HG02852 (cell line): ENCODE data around the gene SMOC1.
"Not testable (repeated sequence)": the region's sequence is repeated elsewhere in the genome, so short reads cannot be mapped to it uniquely, and the experiment has no call there.

Experiments
- ATAC-seq: cut with Tn5 transposase; IDR thresholded peaks from one replicate; pipeline ENCODE4 v1.9.1; 2021; ENCODE audit warnings: mild to moderate bottlenecking, moderate library complexity; ENCODE audit not compliant: unreplicated experiment

Gene SMOC1

DNA sequence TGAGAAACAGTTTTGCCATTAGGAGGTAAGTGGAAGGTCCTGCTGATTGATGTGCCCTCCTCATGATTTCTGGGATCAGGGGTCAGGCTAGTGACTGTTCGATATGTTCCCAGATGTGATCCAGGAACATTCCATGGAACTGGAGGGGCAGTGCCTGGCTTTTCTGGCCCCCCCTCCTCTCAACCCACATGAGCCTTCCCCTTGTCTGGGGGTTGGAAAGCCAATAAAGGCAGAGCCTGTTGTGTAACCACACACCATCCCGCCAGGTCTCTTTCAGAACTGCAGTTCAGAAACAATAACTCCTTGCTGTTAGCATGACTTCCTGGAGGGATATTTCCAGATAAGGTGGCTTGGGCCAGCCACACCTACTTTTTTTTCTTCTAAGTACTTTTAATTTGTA, 17.8 kb downstream of the SMOC1 start:
- no peak for ATAC-seq

DNA sequence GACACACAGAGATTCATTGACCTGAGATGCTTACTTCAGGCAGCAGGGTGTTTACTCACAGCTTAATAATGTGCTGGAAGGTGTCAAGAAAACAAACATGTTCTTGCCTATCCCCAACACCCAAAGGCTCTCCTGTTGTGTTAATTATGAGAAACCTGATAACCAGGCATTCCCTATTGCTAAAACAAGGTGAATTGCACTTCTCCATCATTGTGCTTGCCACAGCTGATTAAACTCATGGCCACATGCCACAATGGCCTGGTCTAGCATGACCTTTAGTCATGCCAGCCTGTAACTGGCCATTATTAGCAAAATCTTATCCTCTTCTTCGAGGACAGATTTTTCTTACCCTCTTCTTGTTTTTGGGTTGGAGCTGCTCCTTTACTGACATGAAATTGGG, 21.4 kb downstream of the SMOC1 start:
- no peak for ATAC-seq

DNA sequence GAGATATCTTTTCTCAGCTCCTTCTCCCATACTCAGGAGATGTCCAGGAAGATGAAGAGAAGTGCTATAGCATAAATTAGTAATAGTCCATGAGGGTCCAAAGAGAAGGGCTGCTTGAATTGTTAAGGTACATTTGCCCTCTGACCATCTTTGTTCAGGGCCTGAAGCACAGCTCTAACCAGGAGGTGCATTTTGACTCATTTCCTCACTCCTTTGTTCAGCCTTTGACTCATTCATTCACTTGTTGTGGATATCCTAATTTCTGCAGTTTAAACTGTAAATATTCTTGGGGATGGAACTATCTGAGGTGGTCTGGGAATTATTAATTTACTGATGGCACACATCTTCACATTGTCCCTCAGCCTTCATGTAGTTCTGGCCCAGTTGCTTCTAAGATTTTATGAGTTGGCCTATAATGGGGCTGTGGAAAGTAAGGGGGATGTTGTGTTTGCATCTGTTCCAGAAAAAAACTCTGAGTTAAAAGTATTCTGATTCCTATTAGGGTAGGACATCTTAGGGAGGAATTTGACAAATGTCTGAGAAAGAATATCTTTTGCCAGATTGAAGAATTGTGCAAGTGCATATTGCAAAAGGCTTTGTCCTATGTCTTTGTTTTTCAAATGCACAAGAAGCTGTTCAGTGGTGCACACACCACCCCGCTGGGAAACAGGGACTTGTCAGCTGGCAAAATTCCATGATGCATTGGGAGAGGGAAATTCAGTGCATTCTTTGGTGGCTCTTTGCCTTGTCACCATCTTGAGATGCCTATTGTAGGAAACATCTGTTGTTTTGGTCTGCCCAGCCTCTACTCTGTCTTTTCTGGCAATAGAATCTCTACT, 22.1 kb downstream of the SMOC1 start:
- ATAC-seq: no peak

DNA sequence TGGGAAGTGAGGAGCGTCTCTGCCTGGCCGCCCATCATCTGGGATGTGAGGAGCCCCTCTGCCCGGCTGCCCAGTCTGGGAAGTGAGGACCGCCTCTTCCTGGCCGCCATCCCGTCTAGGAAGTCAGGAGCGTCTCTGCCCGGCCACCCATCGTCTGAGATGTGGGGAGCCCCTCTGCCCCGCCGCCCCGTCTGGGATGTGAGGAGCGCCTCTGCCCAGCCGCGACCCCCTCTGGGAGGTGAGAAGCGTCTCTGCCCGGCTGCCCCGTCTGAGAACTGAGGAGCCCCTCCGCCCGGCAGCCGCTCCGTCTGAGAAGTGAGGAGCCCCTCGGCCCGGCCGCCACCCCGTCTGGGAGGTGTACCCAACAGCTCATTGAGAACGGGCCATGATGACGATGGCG, 23.8 kb downstream of the SMOC1 start:
- ATAC-seq: not testable (repeated sequence)

DNA sequence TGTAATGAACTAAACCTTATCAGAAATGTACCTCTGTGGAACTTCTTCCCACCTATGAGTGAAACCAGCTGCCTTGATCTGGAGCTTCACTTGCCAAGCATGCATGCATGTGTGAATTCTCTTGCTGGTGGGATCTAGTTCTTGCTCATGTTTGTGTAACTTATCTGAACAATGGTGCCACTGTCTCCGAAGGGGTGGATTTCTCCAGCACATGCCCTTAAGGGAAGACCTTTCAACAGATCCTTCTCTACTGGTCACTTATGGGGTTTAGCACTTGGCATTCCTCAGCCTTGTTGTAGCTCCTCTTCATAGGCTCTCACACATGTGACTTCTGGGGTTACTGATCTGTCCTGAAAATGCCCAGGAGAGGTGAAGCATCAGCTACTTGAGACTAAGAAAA, 25.0 kb downstream of the SMOC1 start:
- ATAC-seq: no peak

DNA sequence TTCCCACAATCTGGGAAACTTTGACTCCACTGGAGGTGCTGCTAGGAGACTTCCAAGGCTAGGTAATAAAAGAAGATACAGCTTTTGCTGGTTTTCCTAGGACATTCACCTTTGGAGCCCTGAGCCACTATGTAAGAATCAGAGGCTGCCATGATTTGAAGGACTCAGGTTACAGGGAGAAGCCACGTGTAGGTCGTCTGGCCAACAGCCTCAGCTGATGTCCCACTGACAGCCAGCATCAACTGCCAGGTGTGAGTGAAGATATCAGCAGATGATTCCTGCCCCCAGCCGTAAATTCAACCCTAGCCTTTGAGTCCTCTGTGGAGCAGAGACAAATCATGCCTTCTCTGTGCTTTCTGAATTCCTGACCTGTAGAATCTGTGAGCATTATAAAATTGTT, 27.0 kb downstream of the SMOC1 start:
- no peak for ATAC-seq

DNA sequence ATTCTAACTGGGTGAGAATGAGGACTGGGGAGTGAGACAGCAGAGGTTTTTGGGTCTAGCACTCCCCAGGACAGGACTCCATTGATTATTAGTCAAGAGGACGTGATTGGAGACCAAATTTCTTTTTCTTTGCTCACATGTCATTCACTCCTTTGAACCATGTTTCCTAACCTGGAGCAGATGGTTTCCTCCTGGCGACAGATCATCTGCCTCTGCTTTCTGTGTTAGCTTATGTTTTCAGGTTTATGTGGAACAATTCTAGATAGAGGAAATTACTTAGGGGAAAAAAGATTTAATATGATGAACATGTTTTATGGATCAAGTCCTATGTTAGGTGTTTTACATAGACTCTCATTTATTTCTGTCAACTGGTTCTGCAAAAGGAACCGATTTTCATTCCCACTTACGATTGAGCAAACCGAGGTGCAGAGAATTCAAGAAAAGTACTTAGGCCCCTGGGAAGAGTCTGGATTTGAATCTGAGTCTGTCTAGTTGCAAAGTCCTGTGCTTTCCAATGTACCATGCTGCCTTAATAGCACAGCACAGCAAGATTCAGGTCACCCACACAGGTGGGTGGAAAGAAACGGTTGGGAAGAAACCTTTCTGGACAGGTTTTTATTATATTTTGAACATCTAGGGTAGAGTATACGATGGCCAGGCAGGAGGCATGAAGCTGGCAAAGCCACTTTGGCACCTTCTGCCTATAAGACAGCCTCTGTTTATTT, 30.8 kb downstream of the SMOC1 start:
- no peak for ATAC-seq

DNA sequence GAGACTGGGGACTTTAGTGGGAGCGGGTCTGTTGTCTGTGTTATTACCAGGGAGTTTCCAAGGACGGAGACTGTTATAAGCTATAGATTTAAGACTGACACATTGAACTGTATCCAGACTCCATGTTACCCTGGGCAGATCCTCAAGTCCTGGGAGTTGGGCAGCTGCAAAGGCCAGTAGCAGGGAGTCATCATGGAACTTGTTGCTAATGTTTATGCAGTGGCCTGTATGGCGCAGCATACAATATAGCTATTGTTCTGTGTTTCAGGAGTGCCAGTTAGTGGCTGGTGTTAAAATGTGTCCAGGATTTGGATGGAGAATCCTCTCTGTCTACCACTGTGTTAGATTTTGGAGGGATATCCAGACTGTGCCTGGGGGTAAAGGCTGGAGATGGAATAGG, 31.7 kb downstream of the SMOC1 start:
- ATAC-seq: no peak

DNA sequence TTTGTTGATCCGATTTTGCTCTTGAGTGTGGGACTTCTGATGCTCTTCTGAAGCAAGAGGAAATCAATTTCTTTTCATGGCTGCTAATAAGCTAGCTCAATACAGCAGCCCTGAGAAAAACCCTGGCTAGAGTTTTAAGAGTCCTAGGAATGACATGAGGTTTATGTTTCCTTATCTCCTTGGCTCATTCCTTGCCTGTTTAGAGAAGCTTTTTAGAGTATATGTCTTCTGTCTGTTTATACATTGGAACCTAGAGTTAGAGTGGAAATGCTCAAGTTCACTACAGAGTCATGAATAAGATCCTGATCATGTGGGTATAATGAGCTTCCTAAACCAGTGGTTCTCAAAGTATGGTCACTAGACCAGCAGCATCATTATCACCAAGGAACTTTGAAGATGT, 34.5 kb downstream of the SMOC1 start:
- no peak for ATAC-seq

DNA sequence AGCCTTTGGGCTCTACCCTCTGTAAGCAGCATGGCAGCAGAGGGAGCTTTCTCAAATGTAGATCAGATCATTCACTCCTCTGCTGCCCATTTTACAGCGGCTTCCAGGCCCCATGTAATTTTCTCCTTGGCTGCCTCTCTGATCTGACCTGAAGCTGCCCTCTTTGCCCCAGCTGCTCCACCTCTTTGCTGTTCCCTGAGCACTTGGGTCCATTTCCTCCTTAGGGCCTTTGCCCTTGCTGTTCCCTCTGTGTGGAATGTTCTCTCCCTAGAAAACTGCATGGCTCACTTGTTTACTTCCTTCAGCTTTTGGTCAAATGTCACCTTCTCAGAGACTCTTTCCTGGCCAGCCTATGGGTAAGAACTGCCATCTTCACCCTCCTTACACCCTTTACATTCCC, 37.2 kb downstream of the SMOC1 start:
- ATAC-seq: no peak

DNA sequence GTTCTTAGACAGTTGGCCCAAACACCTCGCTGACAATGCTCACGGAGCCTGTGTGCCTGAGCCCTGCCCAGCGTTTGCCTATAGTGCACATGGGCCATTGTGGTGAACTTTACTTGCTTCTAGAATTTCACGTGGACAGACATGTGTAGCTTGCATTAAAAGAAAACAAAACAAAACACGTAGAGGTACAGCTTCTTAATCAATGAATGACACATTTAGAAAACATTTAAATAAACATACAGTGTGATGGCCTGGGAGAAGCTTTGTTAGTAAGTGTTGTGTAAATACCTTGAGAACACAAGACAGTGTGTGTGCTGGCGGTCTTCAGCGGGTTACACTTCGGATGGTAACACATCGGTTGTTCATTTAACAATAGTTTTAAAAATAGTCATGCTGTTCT, 38.1 kb downstream of the SMOC1 start:
- no peak for ATAC-seq

DNA sequence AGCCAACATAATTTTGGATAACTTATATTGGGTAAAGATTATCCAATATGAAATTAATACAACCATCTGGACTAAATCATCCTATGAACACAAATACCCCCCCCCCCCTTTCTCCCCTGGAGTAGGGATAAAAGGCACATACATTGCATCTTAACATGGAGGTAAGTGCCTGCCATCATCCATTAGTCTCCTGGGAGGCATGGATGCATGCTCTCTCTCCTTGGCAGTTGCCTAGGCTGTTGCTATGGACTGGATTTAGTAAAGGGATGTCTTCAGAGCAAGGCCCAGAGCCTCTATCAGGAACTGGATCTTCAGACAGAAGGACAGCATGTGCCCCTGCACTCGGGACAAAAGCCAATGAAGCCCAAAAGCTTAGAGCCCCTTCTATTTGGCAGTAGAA, 40.6 kb downstream of the SMOC1 start:
- ATAC-seq: no peak

DNA sequence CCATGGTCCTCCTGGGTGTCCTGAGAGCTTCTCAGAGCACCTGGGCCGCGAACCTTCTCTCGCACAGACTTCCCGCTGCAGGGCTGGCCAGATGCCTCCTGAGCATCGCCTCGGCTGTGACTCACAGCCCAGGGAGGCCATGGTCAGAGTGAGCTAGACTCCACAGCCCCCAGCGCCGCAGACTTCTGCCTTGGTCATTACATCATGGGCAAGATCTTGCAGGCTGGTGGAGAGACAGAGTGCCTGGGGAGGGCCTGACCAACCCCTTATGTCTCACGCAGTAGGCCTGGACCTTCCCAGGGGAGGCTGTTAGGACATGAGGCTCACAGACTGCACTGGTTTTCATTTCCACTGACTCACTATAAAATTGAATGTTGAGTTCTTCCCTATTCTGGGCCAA, 41.8 kb downstream of the SMOC1 start:
- ATAC-seq: no peak

DNA sequence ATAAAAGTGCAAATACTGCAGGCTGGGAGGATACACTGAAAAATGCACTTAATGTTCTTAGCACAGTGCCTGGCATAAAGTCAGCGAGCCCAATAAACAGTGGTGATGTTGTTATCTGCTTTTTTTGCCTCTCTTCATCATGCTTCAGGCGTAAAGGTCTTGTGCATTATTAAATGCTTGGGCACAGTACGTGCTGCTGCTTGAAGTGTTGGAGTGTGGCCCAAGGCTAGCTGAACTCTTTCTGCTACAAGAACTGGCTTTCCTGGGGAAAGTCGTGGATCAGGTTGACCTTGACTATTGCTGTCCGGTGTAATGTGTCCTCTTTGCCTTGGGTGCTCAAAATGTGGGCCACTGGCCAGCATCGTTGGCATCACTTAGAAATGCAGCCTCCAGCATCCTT, 43.0 kb downstream of the SMOC1 start:
- no peak for ATAC-seq

DNA sequence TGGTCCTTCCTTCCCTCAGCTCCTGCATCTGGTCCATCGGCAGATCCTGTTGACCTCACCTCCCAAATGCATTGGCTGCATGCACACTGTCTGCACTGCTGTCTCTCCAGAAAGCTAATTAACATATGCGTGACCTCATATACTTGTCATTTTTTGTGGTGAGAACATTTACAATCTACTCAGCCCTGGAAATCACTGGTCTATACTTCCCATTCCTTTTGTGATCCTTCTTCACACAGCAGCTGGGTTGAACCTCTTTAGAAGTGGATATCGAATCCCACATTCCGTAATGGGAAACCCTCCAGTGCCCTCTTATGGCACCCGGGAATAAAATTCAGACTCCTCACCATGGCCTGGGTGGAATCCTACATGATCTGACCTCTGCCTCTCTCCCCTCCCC, 45.0 kb downstream of the SMOC1 start:
- no peak for ATAC-seq

DNA sequence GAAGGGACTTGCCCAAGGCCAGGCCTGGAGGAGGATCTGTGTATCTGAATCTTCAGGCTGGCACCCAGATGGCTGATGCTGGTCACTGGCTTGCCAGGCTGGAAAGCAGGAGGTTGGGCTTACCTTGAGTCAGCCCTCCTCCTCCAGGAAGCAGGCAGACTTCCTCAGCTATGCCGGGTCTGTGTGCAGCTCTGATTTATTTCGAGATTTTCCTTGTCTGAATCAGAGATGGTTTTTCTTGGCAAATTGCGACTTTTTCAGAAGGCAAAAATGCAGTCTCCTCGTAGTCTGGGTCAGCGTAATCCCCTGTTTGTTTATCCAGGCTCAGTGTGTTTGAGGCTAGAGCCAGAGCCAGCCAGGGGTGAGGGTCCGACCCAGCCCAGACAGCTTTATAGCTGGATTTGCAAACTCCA, 48.9 kb downstream of the SMOC1 start:
- no peak for ATAC-seq

DNA sequence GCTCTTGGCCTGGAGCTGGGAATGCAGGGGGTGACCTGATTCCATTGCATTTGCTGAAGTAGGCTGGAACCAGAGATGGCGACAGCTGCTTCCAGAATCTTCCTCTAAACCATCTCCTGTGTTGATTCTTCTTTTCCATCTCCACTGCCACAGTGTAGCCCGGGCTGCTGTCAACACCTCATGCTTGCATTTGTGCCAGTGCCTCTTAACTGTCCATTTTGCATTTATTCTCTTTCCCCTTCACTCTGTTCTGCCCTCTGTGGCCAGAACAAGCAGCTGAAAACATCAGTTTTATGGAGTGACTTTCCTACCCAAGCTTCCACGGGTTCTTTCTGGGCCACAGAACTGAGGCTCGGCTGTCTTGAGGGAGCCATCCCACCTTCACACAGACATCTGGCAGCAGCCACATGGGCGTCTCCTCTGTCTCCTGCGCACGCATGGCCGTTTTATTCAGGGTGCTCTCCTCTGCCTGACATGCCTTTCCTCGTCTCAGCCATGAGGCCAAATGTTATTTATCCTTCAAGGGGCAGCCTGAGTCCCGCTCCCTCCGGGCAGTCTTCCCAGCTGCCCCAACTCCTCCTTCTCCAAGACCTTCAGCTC, 51.7 kb downstream of the SMOC1 start:
- no peak for ATAC-seq

DNA sequence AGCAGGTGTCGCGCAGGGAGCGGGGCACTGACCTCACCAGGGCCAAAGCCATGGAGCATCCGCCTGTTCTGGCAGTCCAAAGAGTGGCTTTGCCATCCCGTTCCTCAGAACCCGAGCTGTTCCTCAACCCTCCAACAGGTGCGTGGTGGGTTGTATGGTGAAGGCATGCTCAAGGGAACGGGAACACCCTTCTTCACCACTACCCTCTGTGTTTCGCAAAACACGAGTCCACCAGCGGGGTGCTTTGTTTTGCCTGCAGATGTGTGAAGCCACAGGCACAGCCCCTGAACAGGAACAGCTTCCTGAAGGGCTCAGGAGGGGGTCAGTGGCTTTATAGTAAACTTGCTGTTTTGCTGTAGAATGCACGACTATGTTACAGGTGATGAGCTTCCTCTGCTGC, 52.7 kb downstream of the SMOC1 start:
- no peak for ATAC-seq

DNA sequence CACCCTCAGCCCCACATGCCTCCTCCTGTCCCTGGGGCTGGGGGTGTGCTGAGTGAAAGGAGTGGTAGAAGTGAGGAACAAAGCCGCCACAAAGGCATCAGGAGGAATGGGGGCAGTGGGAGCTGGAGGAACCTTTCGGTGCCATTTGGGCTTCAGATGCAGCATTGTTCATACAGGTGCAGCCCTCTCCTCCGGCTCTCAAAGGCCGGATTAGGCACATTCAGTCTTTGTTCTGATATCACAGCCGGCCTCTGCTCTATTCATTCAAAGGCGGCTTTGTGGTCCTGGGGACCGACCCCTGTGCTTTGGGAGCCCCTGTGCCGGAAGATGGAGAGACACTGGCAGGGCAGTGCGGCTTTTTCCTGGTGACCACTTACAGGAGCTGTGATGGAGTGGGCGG, 53.2 kb downstream of the SMOC1 start:
- ATAC-seq: no peak

DNA sequence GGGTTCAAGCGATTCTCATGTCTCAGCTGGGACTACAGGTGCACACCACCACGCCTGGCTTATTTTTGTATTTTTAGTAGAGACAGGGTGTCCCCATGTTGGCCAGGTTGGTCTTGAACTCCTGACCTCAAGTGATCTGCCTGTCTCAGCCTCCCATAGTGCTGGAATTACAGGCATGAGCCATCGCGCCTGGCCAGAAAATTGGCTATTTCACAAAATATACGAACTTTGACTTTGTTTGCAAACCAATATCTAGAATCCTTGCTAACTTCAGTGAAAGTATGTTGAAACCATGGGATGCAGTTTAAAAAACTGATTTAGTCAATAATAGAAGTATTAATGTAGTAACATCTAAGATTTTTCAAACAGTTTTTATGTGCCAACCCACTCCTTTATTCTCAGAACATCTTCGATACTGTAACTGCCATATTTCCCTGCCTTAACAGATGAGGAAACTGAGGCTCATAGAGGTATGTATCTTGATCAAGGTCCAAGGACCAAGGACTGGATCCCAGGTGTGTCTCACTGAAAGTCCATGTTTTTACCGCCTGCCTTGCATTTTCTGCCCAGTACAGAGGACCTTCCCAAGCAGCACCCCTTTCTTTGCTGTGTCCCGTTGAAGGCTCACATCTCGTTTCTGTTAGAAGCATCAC, 54.5 kb downstream of the SMOC1 start:
- ATAC-seq: no peak

DNA sequence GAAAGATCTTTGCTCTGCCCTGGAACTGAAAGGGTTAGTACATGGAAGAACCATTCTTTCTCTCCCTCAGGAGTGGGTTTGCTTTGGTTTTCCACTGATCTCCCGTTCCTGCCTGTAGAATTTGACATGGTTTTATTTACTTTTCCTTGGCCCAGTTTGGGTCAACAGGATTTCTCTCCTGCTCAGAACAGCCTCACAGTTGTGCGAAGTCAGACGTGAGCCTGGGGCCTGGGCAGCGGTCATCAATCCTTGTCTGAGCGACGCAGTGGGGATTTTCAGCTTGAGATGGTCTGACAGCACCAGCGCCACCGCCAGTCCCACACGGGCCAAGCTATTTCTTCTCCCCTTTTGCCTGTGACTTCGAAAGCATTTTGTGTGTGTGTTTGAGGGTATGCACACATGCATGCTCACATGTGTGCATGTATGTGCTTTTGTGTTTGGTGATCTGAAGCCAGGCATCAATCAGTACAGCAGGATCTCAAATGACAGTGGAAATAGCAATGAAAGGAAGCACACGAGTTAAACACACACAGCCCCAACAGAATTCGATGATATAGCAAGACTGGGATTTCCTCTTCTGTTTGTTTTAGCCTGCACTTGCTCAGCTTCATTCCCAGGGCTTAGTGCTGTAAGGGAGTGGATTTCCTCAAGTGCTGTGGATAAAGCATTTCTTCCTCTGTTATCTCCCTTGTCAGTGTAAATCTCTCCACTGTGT, 58.3 kb downstream of the SMOC1 start:
- no peak for ATAC-seq
